ENCODE measurements around the gene CBX6.
A peak's percentile ranks its signal among the peaks of the same experiment; 100 is the strongest.

Gene CBX6

DNA sequence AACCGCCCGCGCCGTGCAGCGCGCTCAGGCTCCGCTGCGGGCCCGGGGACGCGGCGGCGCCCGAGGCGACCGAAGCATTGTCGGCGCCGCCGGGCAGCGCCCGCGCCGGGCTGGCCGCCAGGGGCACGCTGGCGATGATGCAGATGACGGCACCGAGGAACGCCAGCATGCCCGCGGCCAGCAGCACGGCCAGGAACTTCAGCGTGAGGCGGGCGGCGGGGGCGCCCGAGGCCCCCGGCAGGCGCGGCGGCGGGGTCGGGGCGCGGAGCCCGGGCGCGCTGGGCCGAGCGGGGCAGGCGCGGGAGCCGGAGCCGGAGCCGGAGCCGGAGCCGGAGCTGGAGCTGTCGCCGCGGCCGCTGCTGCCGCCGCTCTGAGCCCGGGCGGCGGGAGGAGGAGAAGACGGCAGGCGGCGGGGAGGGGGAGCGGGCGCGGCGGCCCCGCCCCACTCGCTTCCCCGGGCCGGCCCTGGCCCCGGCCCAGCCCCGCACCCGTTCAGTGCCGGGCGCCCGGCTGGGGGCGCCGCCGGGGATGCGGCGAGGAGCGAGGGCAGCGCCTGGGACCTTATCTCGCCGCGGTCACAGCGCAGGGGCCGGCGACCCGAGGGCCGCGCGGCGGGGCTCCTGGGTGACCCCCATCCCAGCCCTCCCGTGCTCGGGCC lies 28.2 kb downstream of the CBX6 start, which contains the start of gene NPTXR:
Gene NPTXR, minus strand, starts transcription at position 372 of the 658 bp plus-strand sequence.
- H3K4me2 ChIP-seq (ENCODE audit: low read length): peak within 1 kb of the TSS; percentile 69
- peak within 1 kb of the TSS; percentile 65 for H2AFZ ChIP-seq
- TF ChIP-seq, protein P1, sequence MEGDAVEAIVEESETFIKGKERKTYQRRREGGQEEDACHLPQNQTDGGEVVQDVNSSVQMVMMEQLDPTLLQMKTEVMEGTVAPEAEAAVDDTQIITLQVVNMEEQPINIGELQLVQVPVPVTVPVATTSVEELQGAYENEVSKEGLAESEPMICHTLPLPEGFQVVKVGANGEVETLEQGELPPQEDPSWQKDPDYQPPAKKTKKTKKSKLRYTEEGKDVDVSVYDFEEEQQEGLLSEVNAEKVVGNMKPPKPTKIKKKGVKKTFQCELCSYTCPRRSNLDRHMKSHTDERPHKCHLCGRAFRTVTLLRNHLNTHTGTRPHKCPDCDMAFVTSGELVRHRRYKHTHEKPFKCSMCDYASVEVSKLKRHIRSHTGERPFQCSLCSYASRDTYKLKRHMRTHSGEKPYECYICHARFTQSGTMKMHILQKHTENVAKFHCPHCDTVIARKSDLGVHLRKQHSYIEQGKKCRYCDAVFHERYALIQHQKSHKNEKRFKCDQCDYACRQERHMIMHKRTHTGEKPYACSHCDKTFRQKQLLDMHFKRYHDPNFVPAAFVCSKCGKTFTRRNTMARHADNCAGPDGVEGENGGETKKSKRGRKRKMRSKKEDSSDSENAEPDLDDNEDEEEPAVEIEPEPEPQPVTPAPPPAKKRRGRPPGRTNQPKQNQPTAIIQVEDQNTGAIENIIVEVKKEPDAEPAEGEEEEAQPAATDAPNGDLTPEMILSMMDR (IDR thresholded peaks at IDR 0.05): no peak
- no peak within 1 kb of the TSS for H3K9ac ChIP-seq
- H3K27ac ChIP-seq: no peak within 1 kb of the TSS
- peak within 1 kb of the TSS; percentile 34 for H3K4me3 ChIP-seq (ENCODE audit: low read depth, low read length)
- no peaks in the 10 kb centered on the region for H3K36me3 ChIP-seq (ENCODE audit: control insufficient read depth, insufficient read depth, low read length)
- H3K79me2 ChIP-seq: no peaks in the 10 kb centered on the region
- no peaks in the 10 kb centered on the region for H3K4me1 ChIP-seq
- no peaks in the 10 kb centered on the region for H3K9me3 ChIP-seq (ENCODE audit: control insufficient read depth, low read length)
- no peaks in the 10 kb centered on the region for H3K27me3 ChIP-seq (ENCODE audit: control insufficient read depth, insufficient read depth, low read length)

DNA sequence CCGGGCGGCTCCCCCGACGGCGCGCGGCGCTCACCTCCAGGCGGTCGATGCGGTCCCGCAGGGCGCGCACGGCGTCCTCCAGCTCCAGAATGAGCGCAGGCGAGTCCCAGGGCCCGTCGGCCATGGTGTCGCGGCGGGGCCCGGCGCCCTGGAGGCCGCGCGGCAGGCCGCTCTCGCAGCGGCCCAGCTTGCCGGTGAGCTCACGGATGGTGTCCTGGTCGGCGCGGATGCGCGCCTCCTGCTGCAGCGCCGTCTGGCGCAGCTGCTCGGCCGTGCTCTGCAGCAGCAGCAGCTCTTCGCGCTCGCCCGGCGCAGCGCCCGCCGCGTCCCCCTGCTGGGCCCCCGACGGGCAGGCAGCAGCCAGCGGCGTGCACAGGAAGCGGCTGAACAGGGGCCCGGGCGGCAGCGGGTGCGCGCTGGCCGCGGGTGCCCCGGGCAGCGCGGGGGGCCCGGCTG lies 28.8 kb downstream of the CBX6 start:
- Histone ChIP-seq H3K9ac (no peak overlapping the region), H3K4me3 (ENCODE audit: low read depth, low read length) (no peak overlapping the region), H2AFZ (peak overlapping the region; percentile 65), H3K4me1 (no peaks in the 10 kb centered on the region), H3K9me3 (ENCODE audit: control insufficient read depth, low read length) (no peaks in the 10 kb centered on the region), H3K27ac (no peak overlapping the region), H3K4me2 (ENCODE audit: low read length) (peak overlapping the region; percentile 52), H3K36me3 (ENCODE audit: control insufficient read depth, insufficient read depth, low read length) (no peaks in the 10 kb centered on the region), H3K79me2 (no peaks in the 10 kb centered on the region), H3K27me3 (ENCODE audit: control insufficient read depth, insufficient read depth, low read length) (no peaks in the 10 kb centered on the region)
- TF ChIP-seq, protein P1 (IDR thresholded peaks at IDR 0.05): peak; percentile 20

DNA sequence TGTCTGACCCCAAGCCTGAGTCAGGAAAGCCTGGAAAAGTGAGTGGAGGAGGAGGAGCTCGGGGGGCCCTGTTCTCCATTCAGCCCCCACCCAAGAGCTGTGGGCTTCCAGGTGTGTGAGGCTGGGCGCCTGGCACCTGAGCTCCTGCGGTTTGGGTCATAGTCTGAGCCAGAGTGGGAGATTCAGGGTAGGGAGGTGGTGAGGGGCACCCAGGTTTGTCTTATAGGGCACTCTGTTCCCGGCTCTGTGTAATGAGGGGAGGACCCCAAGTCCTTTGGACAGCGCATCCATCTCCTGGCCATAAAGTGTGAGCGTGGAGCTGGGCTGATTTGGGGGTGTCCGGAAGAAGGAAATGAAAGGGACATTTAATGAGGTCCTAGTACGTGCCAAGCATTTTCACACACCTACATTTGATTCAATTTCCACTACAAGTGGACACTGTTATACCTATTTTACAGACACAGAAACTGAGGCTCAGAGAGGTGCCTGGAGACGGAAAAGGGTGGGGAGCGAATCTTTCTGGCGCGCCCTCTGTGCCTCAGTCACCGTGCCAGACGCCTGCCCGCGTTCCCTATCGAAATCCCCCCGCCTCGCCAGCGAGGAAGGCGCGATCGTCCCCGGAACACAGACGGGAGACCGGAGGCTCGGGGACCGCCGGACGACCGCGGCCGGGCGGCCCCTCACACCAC lies 29.4 kb downstream of the CBX6 start:
- Histone ChIP-seq H3K27ac (no peak overlapping the region), H3K4me3 (ENCODE audit: low read depth, low read length) (no peak overlapping the region)

DNA sequence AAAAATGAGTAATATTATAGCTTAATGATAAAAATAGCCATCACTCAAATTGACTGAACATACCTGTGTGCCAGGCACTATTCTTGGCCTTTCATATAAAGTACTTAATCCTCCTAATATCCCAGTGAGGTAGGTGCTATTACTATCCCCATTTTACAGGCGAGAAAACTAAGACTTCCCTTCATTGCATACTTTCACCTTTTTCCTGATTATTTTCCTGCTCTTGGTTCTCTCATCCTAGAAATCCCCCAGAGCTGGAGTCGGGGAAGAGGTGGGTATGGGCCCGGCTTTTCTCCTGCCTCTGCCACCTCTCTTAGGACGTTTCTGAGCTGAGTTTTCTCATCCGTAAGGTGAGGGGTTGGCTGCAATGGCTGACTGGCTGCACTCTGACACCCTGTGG lies 30.4 kb downstream of the CBX6 start:
- TF ChIP-seq, protein P1 (IDR thresholded peaks at IDR 0.05): no peak
- Histone ChIP-seq H2AFZ (no peak overlapping the region), H3K79me2 (no peaks in the 10 kb centered on the region), H3K4me1 (no peaks in the 10 kb centered on the region), H3K27me3 (ENCODE audit: control insufficient read depth, insufficient read depth, low read length) (no peaks in the 10 kb centered on the region), H3K4me2 (ENCODE audit: low read length) (no peak overlapping the region), H3K36me3 (ENCODE audit: control insufficient read depth, insufficient read depth, low read length) (no peaks in the 10 kb centered on the region), H3K4me3 (ENCODE audit: low read depth, low read length) (no peak overlapping the region), H3K27ac (no peak overlapping the region), H3K9me3 (ENCODE audit: control insufficient read depth, low read length) (no peaks in the 10 kb centered on the region), H3K9ac (no peak overlapping the region)

More for the DNA sequence above, 29.4 kb downstream of the CBX6 start:
- H2AFZ ChIP-seq: peak overlapping the region; percentile 65
- no peak overlapping the region for H3K9ac ChIP-seq
- H3K9me3 ChIP-seq (ENCODE audit: control insufficient read depth, low read length): no peaks in the 10 kb centered on the region
- no peaks in the 10 kb centered on the region for H3K79me2 ChIP-seq
- TF ChIP-seq, protein P1 (IDR thresholded peaks at IDR 0.05): no peak
- no peaks in the 10 kb centered on the region for H3K4me1 ChIP-seq
- no peaks in the 10 kb centered on the region for H3K27me3 ChIP-seq (ENCODE audit: control insufficient read depth, insufficient read depth, low read length)
- H3K36me3 ChIP-seq (ENCODE audit: control insufficient read depth, insufficient read depth, low read length): no peaks in the 10 kb centered on the region
- H3K4me2 ChIP-seq (ENCODE audit: low read length): peak overlapping the region; percentile 52

Data from parathyroid adenoma (tissue), 2 donors.